ENCODE results near the gene MINK1.
A peak's percentile ranks its signal among the peaks of the same experiment; 100 is the strongest.

Gene MINK1

DNA sequence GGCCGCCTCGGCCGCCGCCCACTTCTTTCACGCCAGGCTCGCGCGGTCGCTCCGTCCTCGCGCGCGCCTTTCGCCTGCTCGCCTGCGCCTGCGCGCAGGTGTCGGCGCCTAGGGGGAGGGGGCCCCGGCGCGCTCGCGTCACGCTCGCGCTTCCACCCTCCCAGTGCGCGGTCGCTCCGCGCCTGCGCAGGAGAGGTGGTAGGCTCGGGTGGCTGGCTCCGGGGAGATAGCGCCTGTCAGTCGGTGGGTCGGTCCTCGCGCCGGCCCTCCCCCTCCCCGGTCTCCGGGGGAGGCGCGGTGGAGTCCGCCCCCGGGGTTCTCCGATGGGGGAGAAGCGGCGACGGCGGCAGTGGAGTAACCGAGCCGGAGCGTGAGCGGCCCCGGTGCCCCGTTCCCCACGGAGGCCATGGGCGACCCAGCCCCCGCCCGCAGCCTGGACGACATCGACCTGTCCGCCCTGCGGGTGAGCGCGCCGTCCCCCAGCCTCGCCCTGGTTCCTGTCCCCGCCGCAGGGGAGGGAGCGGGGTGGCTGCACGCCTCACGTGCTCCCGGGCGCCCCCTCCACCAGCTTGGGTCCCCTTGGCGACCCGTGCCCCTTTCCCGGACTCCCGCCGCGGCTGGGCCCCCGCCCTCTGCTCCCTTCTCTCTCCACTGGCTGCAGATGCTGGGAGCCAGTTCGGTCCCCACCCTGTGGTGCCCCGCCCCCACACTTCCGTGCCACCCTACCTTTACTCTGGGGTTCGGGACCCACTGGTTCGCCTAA lies at the start of gene MINK1:
TSS of gene MINK1 (plus strand) at position 163 of the 763 bp plus-strand sequence. CDS start at position 407, 244 bp downstream.
- peaks cover 8% of the 10 kb centered on the region for H3K36me3 ChIP-seq (ENCODE audit: control insufficient read depth, insufficient read depth, low read length)
- peak within 1 kb of the TSS; percentile 75 for H3K4me3 ChIP-seq (ENCODE audit: low read depth, low read length)
- no peaks in the 10 kb centered on the region for H3K27me3 ChIP-seq (ENCODE audit: control insufficient read depth, insufficient read depth, low read length)
- peak within 1 kb of the TSS; percentile 76 for H3K27ac ChIP-seq (ENCODE audit: low read depth, low read length)
- H3K9ac ChIP-seq (ENCODE audit: low read depth, low read length): peak within 1 kb of the TSS; percentile 30
- no peaks in the 10 kb centered on the region for H3K9me3 ChIP-seq (ENCODE audit: control insufficient read depth, insufficient read depth, low read length)
- peaks cover 7% of the 10 kb centered on the region for H3K4me1 ChIP-seq (ENCODE audit: control insufficient read depth, insufficient read depth, low read length)

DNA sequence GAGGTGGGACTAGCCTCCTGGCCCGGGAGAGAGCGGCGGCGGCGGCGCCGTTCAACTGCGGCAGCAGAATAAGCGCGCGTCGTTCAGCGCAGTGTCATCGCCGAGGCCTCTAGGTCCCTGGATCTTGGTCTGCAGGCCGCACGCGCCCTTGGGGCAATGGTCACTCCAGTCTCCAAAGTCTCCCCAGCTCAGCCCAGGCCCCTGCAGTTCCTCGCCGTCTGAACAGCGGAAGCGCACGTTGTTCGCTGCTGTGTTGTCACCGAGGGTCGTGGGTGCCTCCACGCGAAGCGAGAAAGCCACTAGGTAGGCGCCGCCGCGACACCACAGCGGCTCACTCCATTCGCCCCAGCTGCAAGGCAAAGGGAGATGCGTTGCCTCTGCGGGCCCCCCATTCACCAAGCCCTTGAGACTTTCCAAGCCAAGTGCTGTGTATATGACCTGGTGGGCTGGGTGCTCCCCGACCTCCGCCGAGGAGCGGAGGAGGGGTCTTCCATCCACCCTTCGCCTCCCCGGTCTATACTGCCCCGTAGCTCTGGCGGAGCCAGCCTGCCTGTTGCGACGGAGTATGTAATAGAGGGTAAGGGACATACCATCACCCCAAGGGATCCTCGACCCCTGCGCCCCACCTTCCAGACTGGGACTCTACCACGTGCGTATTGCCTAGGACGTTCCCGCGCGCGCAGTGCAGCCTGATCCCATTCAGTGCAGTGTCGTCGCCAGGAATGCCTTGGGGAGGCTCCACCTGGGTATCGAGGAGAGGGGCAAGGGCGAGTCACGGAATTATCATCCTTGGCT lies 47.6 kb upstream of the MINK1 start:
- Histone ChIP-seq H3K27me3 (ENCODE audit: control insufficient read depth, insufficient read depth, low read length) (peaks cover 84% of the 10 kb centered on the region), H3K36me3 (ENCODE audit: control insufficient read depth, insufficient read depth, low read length) (no peaks in the 10 kb centered on the region), H3K4me3 (ENCODE audit: low read depth, low read length) (peak overlapping the region; percentile 7; the same call in 1 of the 2 replicates), H3K9me3 (ENCODE audit: control insufficient read depth, insufficient read depth, low read length) (no peaks in the 10 kb centered on the region), H3K9ac (ENCODE audit: low read depth, low read length) (no peak overlapping the region), H3K27ac (ENCODE audit: low read depth, low read length) (no peak overlapping the region), H3K4me1 (ENCODE audit: control insufficient read depth, insufficient read depth, low read length) (peaks cover 22% of the 10 kb centered on the region)

DNA sequence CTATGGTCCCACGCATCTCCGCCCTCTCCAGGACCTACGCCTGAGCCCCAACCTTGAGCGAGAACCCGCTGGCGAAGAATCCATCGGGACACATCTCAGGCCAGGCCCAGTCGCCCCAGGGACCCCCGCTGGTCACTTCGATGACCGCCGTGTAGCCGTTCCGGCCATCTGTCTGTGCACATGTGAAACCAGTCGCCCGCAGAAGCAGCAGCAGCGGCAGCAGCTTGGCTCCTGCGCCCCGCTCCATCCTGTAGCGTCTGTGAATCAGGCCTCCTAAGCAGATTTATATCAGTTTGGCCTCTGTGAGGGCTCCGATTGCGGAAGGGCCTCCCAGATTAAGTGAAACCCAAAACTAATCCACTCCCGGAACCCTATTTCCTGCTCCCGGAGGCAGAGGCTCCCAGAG lies 47.0 kb upstream of the MINK1 start, which contains the start of gene VMO1:
TSS of gene VMO1 (minus strand) at position 259 of the 406 bp plus-strand sequence. CDS start at position 247, 12 bp downstream.
- Histone ChIP-seq H3K27ac (ENCODE audit: low read depth, low read length) (no peak within 1 kb of the TSS), H3K4me1 (ENCODE audit: control insufficient read depth, insufficient read depth, low read length) (peaks cover 22% of the 10 kb centered on the region), H3K4me3 (ENCODE audit: low read depth, low read length) (peak within 1 kb of the TSS; percentile 7; the same call in 1 of the 2 replicates), H3K9ac (ENCODE audit: low read depth, low read length) (no peak within 1 kb of the TSS), H3K36me3 (ENCODE audit: control insufficient read depth, insufficient read depth, low read length) (no peaks in the 10 kb centered on the region), H3K27me3 (ENCODE audit: control insufficient read depth, insufficient read depth, low read length) (peaks cover 90% of the 10 kb centered on the region), H3K9me3 (ENCODE audit: control insufficient read depth, insufficient read depth, low read length) (no peaks in the 10 kb centered on the region)

DNA sequence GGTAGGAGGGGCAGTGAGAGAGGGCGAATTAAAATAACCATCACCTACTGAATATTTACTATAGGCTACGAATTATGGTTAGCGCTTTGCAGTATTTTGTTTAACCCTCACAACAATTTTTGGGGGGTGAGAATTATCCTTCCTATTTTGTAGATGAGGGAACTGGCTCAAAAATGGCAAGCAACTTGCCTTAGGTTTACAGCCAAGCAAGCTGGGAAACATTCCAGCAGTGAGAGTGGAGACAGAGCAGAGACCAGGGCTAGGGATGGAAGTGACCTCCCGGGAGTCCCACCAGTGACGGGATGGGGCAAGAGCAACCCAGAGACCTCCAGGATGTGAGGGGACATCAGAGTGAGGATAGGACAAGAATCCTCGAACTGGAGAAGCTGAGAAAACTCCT lies 46.6 kb upstream of the MINK1 start:
- H3K4me1 ChIP-seq (ENCODE audit: control insufficient read depth, insufficient read depth, low read length): peaks cover 22% of the 10 kb centered on the region
- peaks cover 94% of the 10 kb centered on the region for H3K27me3 ChIP-seq (ENCODE audit: control insufficient read depth, insufficient read depth, low read length)

DNA sequence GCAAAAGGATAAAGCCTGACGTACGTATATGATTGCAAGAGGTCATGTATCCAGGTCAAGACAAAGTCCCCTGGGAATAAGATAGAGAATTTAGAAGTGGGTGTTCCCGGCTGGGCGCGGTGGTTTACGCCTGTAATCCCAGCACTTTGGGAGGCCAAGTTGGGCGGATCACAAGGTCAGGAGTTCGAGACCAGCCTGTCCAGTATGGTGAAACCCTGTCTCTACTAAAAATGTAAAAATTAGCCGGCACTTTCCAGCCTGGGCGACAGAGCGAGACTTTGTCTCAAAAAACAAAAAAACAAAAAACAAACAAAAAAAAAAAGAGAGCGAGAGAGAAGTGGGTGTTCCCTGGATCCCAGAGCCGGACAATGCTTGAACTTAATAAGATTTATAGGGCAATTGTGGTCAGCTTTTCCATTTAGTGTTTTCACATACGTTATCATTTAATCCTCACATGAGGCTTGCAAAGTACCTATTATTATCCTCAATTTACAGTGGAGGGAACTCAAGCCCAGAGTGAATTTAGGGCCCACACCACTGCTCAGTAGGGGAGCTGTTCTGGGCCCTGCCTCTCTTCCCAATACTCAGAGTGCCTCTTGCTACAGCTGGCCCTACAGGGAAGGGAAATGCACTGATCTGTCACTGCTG lies 44.9 kb upstream of the MINK1 start:
- Histone ChIP-seq H3K9ac (ENCODE audit: low read depth, low read length) (no peak overlapping the region), H3K9me3 (ENCODE audit: control insufficient read depth, insufficient read depth, low read length) (no peaks in the 10 kb centered on the region), H3K27ac (ENCODE audit: low read depth, low read length) (no peak overlapping the region), H3K4me3 (ENCODE audit: low read depth, low read length) (peak overlapping the region; percentile 60), H3K4me1 (ENCODE audit: control insufficient read depth, insufficient read depth, low read length) (peaks cover 22% of the 10 kb centered on the region), H3K27me3 (ENCODE audit: control insufficient read depth, insufficient read depth, low read length) (peaks cover 91% of the 10 kb centered on the region), H3K36me3 (ENCODE audit: control insufficient read depth, insufficient read depth, low read length) (no peaks in the 10 kb centered on the region)

More for the DNA sequence above, 46.6 kb upstream of the MINK1 start:
- H3K4me3 ChIP-seq (ENCODE audit: low read depth, low read length): no peak overlapping the region
- no peaks in the 10 kb centered on the region for H3K36me3 ChIP-seq (ENCODE audit: control insufficient read depth, insufficient read depth, low read length)
- H3K9ac ChIP-seq (ENCODE audit: low read depth, low read length): no peak overlapping the region
- H3K9me3 ChIP-seq (ENCODE audit: control insufficient read depth, insufficient read depth, low read length): no peaks in the 10 kb centered on the region
- no peak overlapping the region for H3K27ac ChIP-seq (ENCODE audit: low read depth, low read length)

DNA sequence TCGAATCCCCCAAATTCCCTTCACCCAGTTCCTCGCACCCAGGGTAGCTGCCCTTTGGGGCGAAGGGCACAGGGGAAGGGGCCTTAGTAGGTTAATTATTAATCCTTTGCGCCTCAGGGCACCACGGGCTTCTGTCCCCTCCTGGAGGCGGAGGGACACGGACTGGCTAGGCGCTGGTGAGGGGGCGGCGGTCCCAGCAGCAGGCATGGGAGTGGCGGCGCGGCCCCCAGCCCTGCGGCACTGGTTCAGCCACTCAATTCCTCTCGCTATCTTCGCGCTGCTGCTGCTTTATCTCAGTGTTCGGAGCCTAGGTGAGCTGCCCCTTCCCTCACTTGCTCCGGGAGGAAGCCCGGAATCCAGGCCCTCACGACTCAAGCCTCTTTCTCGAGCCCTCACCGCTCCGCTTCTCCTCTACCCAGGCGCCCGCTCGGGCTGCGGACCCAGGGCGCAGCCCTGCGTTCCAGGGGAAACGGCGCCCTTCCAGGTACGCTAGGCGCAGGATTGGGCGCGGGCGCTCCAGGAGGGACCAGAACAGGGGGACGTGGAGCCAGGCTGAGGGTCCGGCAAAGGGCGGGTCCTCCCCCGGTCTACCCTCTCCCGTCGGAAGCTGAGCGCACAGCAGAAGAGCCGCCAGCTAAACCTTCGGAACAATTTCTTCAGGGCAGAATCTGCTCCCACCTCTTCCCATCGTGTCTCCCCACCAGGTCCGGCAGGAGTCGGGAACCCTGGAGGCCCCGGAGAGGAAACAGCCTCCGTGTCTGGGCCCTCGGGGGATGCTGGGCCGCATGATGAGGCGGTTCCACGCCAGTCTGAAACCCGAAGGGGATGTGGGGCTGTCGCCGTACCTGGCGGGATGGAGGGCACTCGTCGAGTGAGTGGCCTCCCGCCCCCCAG lies 44.1 kb upstream of the MINK1 start, which contains the start of gene GLTPD2:
TSS of gene GLTPD2 (plus strand) at position 158 of the 894 bp plus-strand sequence. CDS start at position 206, 48 bp downstream.
- Histone ChIP-seq H3K4me3 (ENCODE audit: low read depth, low read length) (peak within 1 kb of the TSS; percentile 60), H3K36me3 (ENCODE audit: control insufficient read depth, insufficient read depth, low read length) (no peaks in the 10 kb centered on the region), H3K9ac (ENCODE audit: low read depth, low read length) (no peak within 1 kb of the TSS), H3K27ac (ENCODE audit: low read depth, low read length) (peak within 1 kb of the TSS; percentile 47), H3K4me1 (ENCODE audit: control insufficient read depth, insufficient read depth, low read length) (peaks cover 22% of the 10 kb centered on the region), H3K27me3 (ENCODE audit: control insufficient read depth, insufficient read depth, low read length) (peaks cover 83% of the 10 kb centered on the region), H3K9me3 (ENCODE audit: control insufficient read depth, insufficient read depth, low read length) (no peaks in the 10 kb centered on the region)

DNA sequence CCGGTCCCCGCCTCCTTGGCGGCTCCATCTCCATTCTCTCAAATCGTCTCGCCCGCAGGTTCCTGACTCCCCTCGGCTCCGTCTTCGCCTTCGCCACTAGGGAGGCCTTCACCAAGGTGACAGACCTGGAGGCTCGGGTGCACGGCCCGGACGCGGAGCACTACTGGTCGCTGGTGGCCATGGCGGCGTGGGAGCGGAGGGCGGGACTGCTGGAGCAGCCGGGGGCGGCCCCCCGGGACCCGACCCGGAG lies 43.5 kb upstream of the MINK1 start:
- Histone ChIP-seq H3K9me3 (ENCODE audit: control insufficient read depth, insufficient read depth, low read length) (no peaks in the 10 kb centered on the region), H3K4me3 (ENCODE audit: low read depth, low read length) (peak overlapping the region; percentile 60), H3K9ac (ENCODE audit: low read depth, low read length) (no peak overlapping the region), H3K27ac (ENCODE audit: low read depth, low read length) (peak overlapping the region; percentile 47), H3K4me1 (ENCODE audit: control insufficient read depth, insufficient read depth, low read length) (peaks cover 22% of the 10 kb centered on the region), H3K27me3 (ENCODE audit: control insufficient read depth, insufficient read depth, low read length) (peaks cover 77% of the 10 kb centered on the region), H3K36me3 (ENCODE audit: control insufficient read depth, insufficient read depth, low read length) (no peaks in the 10 kb centered on the region)

DNA sequence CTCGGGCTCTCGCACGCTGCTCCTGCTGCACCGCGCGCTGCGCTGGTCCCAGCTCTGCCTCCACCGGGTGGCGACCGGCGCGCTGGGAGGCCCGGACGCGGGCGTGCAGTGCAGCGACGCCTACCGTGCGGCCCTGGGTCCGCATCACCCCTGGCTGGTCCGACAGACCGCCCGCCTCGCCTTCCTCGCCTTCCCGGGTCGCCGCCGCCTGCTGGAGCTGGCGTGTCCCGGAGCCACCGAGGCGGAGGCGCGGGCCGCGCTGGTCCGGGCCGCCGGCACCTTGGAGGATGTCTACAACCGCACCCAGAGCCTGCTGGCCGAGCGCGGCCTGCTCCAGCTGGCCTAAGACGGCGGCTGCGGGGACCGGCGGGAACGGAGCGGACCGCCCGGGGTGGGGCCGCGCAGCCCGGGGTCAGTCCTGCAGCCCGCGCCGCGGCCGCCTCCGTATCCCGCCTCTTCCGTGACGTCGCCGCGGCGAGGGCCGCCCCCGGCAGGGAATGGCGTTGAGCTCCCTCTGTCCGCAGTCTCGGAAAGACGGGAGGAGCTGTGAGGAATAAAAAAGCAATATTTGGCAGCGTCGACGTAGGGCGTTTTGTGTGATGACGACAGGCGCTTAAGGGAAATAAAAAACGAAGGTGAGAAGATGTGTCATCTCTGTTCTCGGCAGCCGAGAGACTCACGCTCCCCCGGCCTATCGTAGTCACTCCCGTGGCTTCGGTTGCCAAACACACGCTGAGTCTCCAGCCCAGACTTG lies 43.0 kb upstream of the MINK1 start:
- Histone ChIP-seq H3K4me1 (ENCODE audit: control insufficient read depth, insufficient read depth, low read length) (peaks cover 22% of the 10 kb centered on the region), H3K27me3 (ENCODE audit: control insufficient read depth, insufficient read depth, low read length) (peaks cover 72% of the 10 kb centered on the region), H3K27ac (ENCODE audit: low read depth, low read length) (peak overlapping the region; percentile 47), H3K36me3 (ENCODE audit: control insufficient read depth, insufficient read depth, low read length) (no peaks in the 10 kb centered on the region), H3K4me3 (ENCODE audit: low read depth, low read length) (peak overlapping the region; percentile 60), H3K9ac (ENCODE audit: low read depth, low read length) (peak overlapping the region; percentile 39; the same call in 1 of the 2 replicates), H3K9me3 (ENCODE audit: control insufficient read depth, insufficient read depth, low read length) (no peaks in the 10 kb centered on the region)

DNA sequence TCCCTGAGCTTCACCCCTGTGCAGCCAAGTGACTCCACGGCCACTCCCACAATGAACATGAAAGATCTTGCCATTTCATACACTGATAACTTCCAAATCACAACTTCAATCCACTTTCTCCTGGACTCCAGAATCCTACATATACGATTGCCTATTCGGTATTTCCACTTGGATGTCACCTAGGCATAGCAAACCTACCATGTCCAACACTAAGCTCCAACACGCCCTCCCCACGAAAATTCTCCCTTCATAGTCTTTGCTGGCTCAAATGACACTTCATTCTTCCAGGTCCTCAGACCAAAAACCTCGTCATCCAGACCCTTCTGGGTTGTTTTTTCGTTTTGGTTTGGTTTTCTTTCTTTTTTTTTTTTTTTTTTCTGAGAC lies 42.4 kb upstream of the MINK1 start:
- peaks cover 21% of the 10 kb centered on the region for H3K4me1 ChIP-seq (ENCODE audit: control insufficient read depth, insufficient read depth, low read length)
- H3K27ac ChIP-seq (ENCODE audit: low read depth, low read length): no peak overlapping the region
- no peak overlapping the region for H3K9ac ChIP-seq (ENCODE audit: low read depth, low read length)

More for the DNA sequence above, 42.4 kb upstream of the MINK1 start:
- H3K27me3 ChIP-seq (ENCODE audit: control insufficient read depth, insufficient read depth, low read length): peaks cover 67% of the 10 kb centered on the region
- no peaks in the 10 kb centered on the region for H3K9me3 ChIP-seq (ENCODE audit: control insufficient read depth, insufficient read depth, low read length)
- H3K36me3 ChIP-seq (ENCODE audit: control insufficient read depth, insufficient read depth, low read length): no peaks in the 10 kb centered on the region
- H3K4me3 ChIP-seq (ENCODE audit: low read depth, low read length): peak overlapping the region; percentile 60
